ENCODE measurements around the gene NAA80.

DNA sequence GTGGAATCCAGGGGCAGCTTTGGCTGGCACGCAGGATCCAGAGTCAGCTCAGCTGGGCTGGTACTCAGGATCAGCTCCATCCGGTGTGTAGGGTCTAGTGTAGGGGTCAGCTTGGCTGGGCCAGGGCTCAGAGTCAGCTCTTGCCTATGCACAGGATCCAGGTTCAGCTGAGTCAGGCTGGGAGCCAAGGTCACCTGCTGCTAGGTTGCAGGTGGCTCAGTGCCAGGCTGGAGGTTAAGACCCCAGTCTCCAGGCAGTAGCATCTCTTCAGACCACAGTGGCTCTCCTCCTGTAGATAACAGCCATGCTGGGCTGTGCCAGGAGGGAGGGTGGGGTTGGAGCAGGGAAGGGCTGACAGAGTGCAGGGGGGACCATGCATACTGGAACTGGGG is 1.8 kb downstream of the NAA80 start:
- TF ChIP-seq, protein P1, sequence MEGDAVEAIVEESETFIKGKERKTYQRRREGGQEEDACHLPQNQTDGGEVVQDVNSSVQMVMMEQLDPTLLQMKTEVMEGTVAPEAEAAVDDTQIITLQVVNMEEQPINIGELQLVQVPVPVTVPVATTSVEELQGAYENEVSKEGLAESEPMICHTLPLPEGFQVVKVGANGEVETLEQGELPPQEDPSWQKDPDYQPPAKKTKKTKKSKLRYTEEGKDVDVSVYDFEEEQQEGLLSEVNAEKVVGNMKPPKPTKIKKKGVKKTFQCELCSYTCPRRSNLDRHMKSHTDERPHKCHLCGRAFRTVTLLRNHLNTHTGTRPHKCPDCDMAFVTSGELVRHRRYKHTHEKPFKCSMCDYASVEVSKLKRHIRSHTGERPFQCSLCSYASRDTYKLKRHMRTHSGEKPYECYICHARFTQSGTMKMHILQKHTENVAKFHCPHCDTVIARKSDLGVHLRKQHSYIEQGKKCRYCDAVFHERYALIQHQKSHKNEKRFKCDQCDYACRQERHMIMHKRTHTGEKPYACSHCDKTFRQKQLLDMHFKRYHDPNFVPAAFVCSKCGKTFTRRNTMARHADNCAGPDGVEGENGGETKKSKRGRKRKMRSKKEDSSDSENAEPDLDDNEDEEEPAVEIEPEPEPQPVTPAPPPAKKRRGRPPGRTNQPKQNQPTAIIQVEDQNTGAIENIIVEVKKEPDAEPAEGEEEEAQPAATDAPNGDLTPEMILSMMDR (IDR thresholded peaks at IDR 0.05) = no peak
- TF ChIP-seq NR3C1 (IDR thresholded peaks at IDR 0.05) = no peak
- no peak for TF ChIP-seq HOXA7 (CRISPR knock-in tag; IDR thresholded peaks at IDR 0.05)

Data from A549 (cell line).